HG02798 (cell line): ENCODE data around the gene ARSA.
"Not testable (repeated sequence)": the region's sequence is repeated elsewhere in the genome, so short reads cannot be mapped to it uniquely, and the experiment has no call there.

Experiments used
- ATAC-seq: cut with Tn5 transposase; IDR thresholded peaks from one replicate; pipeline ENCODE4 v1.9.1; 2021; ENCODE audit warnings: mild to moderate bottlenecking; ENCODE audit not compliant: unreplicated experiment, poor library complexity

ARSA gene

DNA sequence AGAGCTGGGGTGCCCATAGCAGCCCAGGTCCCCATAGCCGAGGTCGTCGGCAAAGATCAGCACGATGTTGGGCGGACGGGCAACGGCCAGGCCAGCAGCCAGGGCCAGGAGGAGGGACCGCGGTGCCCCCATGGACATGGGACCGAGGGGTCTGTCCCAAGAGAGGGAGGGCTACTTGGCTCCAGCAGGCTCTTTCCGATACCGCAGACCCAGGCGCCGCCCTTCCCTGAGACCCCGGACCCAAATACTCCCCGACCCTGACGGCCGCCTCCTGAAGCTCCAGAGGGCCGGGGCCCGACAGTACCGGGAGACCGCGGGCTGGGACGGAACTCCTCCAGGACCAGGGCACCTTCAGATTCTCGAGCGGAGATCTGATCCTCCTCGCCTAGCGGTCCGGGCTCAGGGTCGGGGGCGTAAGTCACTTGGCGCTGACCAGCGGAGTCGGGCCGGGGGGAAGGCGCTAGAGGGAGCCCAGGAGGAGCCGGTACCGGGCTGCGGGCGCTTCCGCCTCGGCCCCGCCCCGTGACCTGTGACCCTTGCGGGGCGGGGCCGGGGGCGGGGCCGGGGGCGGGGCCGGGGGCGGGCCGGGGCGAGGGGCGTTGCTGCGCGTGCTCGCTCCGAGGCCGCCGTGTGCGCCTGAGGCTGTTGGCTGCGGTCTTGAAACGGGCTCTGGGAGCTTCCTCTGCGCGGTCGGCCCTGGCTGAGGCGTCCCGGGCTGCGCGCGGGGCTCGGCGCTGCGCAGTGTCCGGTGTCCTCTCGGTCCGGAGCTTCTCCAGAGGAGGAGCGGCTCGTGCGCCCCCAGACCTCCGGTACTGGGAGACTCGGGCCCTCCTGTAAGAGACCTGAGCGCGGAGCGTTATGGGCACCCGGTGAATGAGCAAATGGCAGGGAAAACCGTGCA lies at the start of gene ARSA:
ARSA (minus strand) TSS at position 511 of the 901 bp plus-strand sequence; CDS start at position 138, 373 bp downstream.
- peak; percentile 86 for ATAC-seq

DNA sequence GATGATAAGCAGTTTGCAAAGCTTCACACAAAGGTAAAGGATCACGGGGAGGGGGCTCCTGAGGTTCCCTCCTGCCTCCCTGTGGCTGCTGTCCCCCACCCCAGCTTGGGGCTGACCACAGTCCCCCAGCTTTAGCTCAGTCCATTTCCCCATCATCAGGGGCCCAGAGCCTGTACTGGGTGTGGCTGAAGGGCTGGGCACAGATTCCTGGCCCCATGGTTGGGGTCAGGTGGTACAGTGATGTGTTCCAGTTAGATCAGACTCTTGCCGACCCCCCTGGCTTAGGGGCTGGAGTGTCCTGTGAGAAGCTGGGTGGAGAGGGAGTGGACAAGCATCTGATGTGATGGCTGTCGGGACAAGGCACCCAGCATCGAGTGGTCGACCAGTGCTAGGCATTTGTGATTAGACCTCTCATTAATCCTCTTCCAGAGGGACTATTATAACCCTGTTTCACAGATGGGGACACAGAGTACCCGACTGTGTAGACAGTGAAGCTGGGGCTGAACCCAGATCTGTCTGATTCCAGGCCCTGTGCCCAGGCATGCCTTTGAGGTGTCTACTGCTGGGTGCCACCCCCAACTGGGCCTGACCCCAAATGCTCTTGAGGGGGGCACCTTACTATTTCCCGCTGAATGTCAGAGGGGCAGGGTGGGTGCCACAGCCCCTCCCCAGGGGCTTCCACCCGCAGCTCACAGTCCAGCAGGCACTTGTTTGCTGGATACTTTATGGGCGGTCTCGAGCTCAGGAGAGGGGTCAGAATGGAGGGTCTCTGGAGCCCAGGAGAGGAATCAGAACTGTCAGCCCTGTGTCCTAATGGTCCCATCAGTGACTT lies 48.9 kb upstream of the ARSA start:
- no peak for ATAC-seq

DNA sequence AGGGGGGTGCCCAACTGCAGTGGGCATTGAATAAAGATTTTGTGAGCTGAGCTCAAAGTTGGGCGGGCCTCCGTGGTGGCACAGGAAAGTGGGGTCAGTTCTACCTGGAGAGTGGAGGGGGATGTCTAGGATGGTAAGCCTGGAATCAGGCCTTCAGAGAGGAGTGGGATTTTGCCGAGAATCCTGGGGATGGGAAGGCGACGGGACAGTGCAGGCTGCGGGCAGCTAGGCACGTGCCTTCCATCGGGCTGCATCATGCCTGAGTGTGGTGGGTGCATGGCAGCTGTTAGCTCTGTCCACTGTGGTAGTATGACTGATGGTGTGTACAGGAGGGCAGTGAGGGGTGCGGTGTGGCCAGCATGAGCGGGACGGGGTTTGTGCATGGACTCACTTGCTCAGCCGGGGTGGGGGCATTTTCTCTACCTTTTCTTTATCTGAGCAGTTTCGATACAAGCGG lies 48.3 kb upstream of the ARSA start:
- ATAC-seq: no peak

DNA sequence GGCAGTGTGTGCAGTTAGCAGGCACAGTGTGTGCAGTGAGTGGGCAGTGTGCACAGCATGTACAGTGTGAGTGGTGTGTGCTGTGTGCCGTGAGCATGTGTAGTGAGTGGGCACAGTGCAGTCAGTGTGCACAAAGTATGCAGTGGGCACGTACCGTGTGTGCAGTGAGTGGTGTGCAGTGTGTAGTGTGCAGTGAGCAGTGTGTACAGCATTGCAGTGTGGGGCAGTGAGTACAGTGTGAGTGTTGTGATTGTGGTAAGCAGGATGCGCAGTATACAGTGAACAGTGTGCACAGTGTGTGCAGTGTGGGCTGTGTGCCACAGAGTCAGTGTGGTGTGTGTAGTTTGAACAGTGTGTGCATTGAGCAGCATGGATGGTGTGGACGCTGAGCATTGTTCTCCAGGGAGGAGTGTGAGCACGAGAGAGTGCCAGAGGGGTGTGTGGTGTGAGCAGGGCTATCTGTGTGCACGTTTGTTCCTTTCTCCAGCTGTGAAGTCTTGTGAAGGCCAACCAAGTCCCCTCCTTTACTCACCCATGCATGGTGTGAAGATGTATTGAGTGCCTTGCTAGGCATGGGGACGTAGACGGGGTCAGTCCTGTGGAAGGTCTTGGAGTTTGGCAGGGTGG lies 47.7 kb upstream of the ARSA start:
- ATAC-seq: no peak

DNA sequence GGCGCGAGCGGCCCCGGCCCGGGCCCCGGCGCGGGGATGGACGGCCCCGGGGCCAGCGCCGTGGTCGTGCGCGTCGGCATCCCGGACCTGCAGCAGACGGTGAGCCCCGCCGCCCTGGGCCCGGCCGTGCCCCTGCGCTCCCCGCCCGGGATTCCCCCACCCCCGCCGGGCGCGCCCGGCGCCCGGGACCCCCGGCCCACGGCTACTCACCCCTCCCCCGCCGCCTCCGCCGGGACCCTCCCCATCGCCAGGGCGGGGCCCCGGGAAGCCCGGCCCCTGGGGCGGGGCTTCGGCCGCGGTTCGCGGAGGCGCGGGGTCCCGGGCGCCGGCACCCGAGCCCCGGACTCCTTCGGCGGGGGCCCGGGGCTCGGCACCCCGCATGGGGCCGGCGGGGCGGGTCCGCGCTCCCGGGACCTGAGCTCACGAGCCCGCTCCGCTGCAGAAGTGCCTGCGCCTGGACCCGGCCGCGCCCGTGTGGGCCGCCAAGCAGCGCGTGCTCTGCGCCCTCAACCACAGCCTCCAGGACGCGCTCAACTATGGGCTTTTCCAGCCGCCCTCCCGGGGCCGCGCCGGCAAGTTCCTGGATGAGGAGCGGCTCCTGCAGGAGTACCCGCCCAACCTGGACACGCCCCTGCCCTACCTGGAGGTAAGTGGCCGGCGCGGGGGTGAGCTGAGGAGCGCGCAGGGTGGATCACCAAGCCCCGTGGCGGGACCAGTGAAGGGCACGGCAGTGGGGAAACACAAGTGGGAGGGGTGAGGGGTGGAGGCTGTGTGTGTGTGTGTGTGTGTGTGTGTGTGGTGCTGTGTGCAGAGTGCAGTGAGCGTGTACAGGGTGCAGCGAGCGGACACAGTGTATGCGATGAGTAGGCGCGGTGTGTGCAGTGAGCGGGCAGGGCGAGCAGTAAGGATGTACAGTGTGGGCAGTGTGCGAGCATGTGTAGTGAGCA lies 46.9 kb upstream of the ARSA start:
- ATAC-seq: no peak

DNA sequence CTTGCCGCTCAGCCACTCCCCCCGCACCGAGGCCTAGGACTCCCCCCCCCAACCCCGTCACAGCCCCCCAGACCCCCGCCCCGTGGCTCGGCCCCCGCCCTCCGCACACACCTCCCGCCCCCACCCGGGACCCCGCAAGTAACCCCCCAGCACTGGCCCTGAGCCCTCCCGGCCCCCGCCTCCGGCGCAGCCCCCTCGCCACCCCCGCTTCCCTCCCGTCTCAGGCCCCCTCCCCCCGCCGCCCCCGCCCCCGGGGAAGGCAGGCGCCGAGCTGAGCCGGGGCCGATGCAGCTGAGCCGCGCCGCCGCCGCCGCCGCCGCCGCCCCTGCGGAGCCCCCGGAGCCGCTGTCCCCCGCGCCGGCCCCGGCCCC lies 46.2 kb upstream of the ARSA start:
- no peak for ATAC-seq

DNA sequence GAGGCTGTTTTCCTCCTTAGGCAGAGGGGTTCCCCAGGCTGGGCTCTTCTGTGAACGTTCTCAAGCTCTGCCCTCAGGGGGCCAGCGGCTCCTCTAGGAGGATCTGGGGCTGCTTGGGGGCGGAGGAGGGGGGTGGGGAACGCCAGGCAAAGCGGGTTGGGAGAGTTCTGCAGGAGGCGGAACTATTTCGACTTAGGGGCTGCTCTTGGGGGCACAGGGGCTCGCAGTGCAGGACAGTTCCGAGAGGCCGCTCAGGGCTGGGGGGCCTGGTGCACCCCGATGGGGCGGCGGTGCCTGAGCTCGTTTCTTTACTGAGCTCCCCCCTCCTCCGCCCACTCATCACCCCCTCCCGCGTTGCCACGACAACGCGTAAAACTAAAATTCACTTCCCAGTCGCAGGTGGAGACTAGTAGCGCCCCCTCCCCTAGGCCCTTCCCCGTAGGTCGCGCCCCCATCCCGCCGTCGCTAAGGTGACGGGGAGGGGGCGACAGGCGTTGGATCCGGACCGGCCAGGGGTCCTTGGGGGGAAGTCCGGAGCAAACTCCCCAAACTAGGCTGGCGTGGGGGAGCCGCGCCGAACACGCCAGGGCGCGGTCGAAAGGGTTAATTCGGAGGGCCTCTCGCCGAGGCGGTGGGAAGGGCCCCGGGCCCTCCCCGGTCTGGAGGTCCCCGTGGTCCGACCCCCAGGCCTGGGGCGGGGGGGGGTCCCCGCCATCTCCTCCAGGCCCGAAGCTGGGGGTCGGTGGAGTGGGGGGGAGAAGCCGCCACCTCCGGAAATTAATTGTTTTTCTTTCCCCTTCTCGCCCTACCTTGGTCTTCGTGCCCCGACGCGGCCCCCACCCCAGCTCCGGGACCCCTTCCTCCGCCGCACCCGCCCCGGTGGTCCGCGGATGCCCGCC lies 45.5 kb upstream of the ARSA start:
- ATAC-seq: no peak

DNA sequence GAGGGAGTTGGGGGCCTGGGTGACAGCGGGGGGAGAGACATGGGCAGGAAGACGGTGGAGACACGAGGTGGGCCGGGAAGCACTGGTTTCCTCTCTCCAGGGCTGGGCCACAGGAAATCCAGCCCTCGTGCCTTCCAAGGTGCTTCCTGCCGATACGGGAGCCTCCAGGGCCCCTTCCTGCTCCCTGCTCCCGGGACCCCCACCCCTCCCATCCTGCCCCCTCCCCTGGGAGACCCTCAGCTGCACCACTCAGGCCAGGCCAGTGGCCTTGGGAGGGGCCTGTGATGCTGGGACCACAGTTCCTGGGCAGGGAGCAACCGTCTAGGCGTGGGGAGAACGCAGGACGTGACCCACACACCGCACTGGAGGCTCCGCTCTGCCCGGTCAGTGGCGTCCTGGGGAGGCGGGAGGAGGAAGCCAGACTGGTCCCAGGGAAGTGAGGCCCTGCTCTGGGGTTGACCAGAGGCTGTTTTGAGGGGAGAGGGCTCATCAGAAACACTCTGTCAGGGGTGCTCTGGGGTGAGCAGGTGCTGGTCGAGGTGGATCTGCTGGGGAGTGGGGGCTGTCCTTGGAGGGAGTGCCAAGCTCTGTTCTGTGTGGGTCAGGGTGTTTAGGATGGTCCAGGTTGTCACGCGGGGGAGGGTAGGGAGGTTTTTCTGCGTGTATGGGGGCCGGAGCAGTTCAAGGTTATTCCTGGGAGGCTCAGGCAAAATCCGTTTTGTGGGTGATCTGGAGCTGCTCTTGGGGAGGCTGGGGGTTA lies 44.7 kb upstream of the ARSA start, which contains the start of gene SHANK3:
SHANK3 (plus strand) TSS at position 353 of the 760 bp plus-strand sequence.
- no peak for ATAC-seq

DNA sequence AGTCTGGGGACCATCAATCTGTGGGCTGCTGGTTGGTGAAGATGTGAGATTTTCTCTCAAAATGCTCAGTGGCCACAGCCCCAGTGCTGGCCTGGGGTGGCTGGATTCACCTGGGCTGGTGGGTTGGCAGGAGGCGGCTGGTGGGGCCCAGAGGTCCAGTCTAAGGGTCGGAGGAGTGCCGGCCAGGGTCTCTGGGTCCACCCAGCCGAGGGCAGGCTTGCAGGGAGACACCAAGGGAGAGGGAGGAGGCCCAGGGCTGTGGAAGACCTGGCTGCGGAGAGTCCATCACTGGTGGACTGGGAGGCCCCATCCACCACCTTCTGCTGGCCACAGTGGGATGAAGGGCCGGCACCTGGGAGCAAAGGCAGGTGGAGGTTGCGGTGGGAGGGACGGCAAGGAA lies 44.1 kb upstream of the ARSA start:
- ATAC-seq: no peak

DNA sequence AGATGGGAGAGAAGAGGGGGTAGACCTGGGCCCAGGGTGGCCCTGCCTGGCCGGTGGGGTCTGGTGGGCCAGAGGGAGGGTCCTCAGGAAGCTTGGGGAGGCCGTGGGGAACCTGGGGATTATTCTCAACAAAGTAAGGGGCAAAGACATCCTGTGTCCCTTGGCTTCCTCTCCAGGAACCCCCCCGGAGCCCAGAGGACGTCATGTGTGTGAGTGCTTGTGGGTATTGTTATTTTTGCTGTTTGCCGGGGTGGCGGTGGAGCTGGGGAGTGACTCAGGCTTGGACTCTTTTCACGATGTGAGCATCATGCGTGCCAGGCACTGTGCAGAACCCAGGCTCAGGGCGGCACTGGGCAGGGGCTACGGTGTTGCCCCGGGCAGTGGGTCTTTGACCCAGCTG lies 43.7 kb upstream of the ARSA start:
- no peak for ATAC-seq

DNA sequence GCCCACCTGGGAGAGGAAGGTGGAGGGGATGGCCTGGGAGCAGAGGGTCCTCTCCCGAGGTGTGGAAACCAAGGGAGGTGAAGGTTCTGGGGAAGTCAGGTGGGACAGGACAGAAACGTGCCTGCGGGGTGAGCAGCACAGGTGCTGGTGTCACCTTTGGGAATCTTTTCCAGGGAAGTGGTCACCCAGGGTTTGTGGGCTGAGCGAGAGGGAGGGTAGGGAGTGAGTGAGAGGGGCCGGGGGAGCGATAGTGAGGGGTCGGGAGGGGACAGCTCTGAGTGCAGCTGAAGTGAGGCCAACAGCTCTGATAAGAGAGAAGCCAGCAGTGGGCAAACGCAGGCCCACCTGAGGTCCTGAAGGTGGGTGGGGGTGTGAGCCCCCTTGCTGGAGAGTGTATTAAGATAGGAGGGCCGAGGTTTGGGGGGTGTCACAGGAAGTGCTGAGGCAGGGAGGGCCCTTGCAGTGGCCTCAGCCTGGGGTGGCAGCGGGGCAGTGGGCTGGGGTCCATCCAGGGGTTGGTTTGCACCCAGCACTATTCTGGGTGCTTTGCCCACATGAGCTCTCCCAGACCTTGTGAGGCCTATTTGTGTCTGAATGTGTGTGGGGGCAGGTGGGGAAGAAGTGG lies 43.1 kb upstream of the ARSA start:
- no peak for ATAC-seq

DNA sequence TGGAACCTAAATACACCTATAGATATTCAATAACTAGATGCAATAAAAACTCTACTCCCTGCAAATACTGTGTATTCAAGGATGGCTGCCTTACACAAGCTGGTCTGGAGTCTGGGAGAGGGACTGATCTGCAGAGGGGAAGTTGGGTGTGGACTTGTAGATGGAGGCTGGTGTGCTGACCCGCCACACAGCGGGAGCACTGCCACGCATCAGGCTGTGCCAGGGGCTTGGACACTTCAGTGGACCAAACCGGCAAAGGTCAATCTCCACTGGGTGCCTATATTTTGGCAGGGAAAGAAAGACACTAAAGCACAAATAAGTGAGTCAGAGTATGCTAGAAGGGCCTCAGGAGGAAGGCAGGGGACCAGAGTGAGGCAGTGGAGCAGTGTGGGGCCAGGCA lies 42.6 kb upstream of the ARSA start:
- ATAC-seq: no peak

DNA sequence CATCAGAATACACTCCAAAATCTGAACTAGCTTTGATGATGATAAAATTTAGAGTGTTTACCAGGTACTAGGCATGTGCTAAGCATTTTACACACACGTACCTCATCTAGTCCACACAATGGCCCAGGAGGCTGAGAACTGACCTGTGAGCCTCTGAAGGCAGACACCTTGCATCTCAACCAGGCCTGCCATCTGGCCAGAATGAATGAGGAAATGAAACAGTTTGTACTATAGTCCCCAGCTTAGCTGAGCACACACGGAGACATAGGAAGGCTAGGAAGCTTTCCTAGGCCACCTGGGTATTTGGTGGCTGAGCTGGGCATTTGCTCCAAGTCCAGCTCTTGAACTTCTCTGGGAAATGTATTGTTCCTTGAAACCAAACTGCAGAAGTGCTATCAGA lies 37.8 kb upstream of the ARSA start:
- no peak for ATAC-seq

DNA sequence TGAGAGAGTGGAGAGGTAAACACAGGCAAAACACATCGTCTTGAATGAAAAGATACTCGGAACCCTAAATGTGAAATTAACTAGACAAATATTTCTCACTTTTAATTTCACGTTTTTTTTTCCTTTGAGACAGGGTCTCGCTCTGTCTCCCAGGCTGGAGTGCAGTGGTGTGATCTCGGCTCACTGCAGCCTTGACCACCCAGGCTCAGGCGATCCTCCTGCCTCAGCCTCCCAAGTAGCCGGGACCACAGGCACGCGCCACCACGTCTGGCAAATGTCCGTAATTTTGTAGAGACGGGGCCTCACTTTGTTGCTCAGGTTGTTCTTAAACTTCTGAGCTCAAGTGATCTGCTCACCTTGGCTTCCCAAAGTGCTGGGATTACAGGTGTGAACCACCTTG lies 37.3 kb upstream of the ARSA start:
- no peak for ATAC-seq

DNA sequence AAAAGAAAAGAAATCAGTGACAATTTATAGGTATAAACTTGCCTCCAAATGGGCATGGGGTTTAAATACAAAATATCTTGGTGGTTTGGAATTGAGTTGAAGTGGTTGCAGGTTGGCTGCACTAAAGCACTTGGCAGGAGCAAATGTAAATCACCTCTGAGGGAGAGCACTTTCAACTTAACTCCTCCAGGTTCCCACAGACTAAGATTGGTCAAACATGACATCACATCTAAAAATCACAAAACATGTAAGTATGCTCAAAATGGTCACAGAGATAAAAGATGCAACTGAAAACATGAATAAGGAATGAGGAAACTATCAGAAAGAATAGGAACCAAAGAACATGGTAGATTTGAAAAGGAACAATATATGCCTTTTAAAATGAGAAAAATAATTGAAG lies 32.4 kb upstream of the ARSA start:
- no peak for ATAC-seq

DNA sequence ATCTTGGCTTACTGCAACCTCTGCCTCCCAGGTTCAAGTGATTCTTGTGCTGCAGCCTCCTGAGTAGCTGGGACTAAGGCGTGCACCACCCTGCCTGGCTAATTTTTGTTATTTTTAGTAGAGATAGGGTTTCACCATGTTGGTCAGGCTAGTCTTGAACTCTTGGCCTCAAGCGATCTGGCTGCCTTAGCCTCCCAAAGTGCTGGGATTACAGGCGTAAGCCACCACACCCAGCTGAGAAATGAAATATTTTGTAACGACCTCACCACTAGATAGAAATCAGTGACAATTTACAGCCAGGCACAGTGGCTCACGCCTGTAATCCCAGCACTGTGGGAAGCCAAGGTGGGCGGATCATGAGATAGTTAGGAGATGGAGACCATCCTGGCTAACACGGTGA lies 31.8 kb upstream of the ARSA start:
- ATAC-seq: not testable (repeated sequence)

DNA sequence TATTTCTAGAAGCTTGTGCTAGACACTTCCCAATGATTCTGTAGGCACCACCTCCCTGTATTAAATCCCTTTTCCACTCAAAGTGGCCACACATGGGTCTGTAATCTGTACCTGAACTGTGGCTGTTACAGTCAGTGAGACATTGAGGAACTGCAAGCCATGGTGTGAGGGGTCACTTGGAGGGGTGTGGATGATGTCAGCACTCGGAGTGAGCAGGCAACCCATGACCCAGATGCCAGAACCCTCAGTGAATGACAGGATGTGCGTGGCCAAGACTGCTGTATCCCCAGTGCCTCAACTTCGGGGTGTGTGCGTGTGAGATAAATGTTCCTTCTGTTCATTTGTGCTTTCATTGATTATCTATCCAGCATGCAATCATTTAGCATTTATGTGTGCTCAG lies 30.0 kb upstream of the ARSA start:
- no peak for ATAC-seq
